DOHH2 (cell line): ENCODE measurements around the gene SPACDR.
"Not testable (repeated sequence)": the region's sequence is repeated elsewhere in the genome, so short reads cannot be mapped to it uniquely, and the experiment has no call there.

Experiments used
- H3F3A ChIP-seq: fragments of 200-600 bp; sonication (generic), shearing (Covaris generic); 2 replicates; pipeline ENCODE4 v1.6.0; 2016; ENCODE audit warnings: antibody characterized with exemption, mild to moderate bottlenecking; ENCODE audit not compliant: control insufficient read depth, insufficient read depth
- H3K27ac ChIP-seq: fragments of 200-600 bp; sonication (generic); 2 replicates; pipeline ENCODE4 v1.5.1; 2014; ENCODE audit warnings: low read depth, mild to moderate bottlenecking, low read length, moderate library complexity
- H3K27me3 ChIP-seq: fragments of 200-600 bp; sonication (generic); 2 replicates; pipeline ENCODE4 v1.6.1; 2014; ENCODE audit warnings: mild to moderate bottlenecking, low read length, mixed read lengths; ENCODE audit not compliant: control insufficient read depth
- H3K36me3 ChIP-seq: fragments of 200-600 bp; sonication (generic); 2 replicates; pipeline ENCODE4 v1.6.1; 2014; ENCODE audit warnings: mild to moderate bottlenecking, low read length, moderate library complexity, mixed read lengths; ENCODE audit not compliant: control insufficient read depth
- H3K4me1 ChIP-seq: fragments of 200-600 bp; sonication (generic); 2 replicates; pipeline ENCODE4 v1.6.1; 2014; ENCODE audit warnings: mild to moderate bottlenecking, low read length, mixed read lengths; ENCODE audit not compliant: control insufficient read depth
- H3K4me2 ChIP-seq: fragments of 200-600 bp; sonication (generic); 2 replicates; pipeline ENCODE4 v1.6.0; 2014; ENCODE audit warnings: mild to moderate bottlenecking, low read length, moderate library complexity
- H3K4me3 ChIP-seq: fragments of 200-600 bp; sonication (generic); 2 replicates; pipeline ENCODE4 v1.5.1; 2014; ENCODE audit warnings: mild to moderate bottlenecking, low read length, mixed read lengths
- H3K79me2 ChIP-seq: fragments of 200-600 bp; sonication (generic); 2 replicates; pipeline ENCODE4 v1.6.1; 2014; ENCODE audit warnings: mild to moderate bottlenecking, low read length, mixed read lengths; ENCODE audit not compliant: control insufficient read depth
- H3K9me2 ChIP-seq: fragments of 200-600 bp; sonication (generic); replicated peaks from 2 replicates; pipeline ENCODE4 v1.6.1; 2014; ENCODE audit warnings: mild to moderate bottlenecking, low read length, mixed read lengths; ENCODE audit not compliant: control insufficient read depth
- H3K9me3 ChIP-seq: fragments of 200-600 bp; sonication (generic); 2 replicates; pipeline ENCODE4 v1.6.1; 2014; ENCODE audit warnings: antibody characterized with exemption, low read length, mixed read lengths; ENCODE audit not compliant: control insufficient read depth, insufficient read depth
- H4K20me1 ChIP-seq: fragments of 200-600 bp; sonication (generic); 2 replicates; pipeline ENCODE4 v1.6.0; 2014; ENCODE audit warnings: low read depth, mild to moderate bottlenecking, antibody characterized with exemption, low read length, moderate library complexity; ENCODE audit not compliant: control insufficient read depth, insufficient read depth
- CTCF ChIP-seq: fragments of 200-600 bp; sonication (generic); IDR thresholded peaks from one replicate; pipeline ENCODE4 v1.5.1; 2014; ENCODE audit warnings: antibody characterized with exemption, mild to moderate bottlenecking, low read depth, low read length; ENCODE audit not compliant: poor library complexity, severe bottlenecking
- EZH2phosphoT487 ChIP-seq: fragments of 200-600 bp; sonication (generic); IDR thresholded peaks from 2 replicates; pipeline ENCODE4 v1.6.1; 2017; ENCODE audit warnings: borderline replicate concordance, mild to moderate bottlenecking, antibody characterized with exemption, low read length, moderate library complexity, mixed read lengths

Gene SPACDR

GRCh38 chr7:100509231-100509630 is 45.2 kb upstream of the SPACDR start:
- Histone ChIP-seq H3F3A (no peaks in the 10 kb centered on the region), H3K4me3 (no peak overlapping the region), H3K9me3 (no peaks in the 10 kb centered on the region), H3K4me1 (no peaks in the 10 kb centered on the region), H3K27ac (no peak overlapping the region), H3K9me2 (no peaks in the 10 kb centered on the region), H3K4me2 (no peak overlapping the region), H4K20me1 (no peaks in the 10 kb centered on the region), H3K36me3 (no peaks in the 10 kb centered on the region), H3K79me2 (no peaks in the 10 kb centered on the region), H3K27me3 (peaks cover 25% of the 10 kb centered on the region)
- TF ChIP-seq CTCF (no peak), EZH2phosphoT487 (no peak)

GRCh38 chr7:100506356-100506923 is 42.4 kb upstream of the SPACDR start:
- no peaks in the 10 kb centered on the region for H3K9me3 ChIP-seq
- H3K4me2 ChIP-seq, result no peak overlapping the region
- H3K36me3 ChIP-seq, result no peaks in the 10 kb centered on the region
- no peak overlapping the region for H3K27ac ChIP-seq
- H3K27me3 ChIP-seq, result peaks cover 35% of the 10 kb centered on the region
- no peaks in the 10 kb centered on the region for H3K9me2 ChIP-seq
- no peak overlapping the region for H3K4me3 ChIP-seq
- no peaks in the 10 kb centered on the region for H4K20me1 ChIP-seq
- TF ChIP-seq CTCF (no peak), EZH2phosphoT487 (no peak)
- H3K79me2 ChIP-seq, result no peaks in the 10 kb centered on the region
- no peaks in the 10 kb centered on the region for H3F3A ChIP-seq
- H3K4me1 ChIP-seq, result no peaks in the 10 kb centered on the region

- Histone ChIP-seq H3K79me2 (no peaks in the 10 kb centered on the region), H3K9me2 (no peaks in the 10 kb centered on the region), H3K4me1 (no peaks in the 10 kb centered on the region), H3K27ac (no peak overlapping the region), H3K4me3 (no peak overlapping the region), H3K36me3 (no peaks in the 10 kb centered on the region), H3F3A (no peaks in the 10 kb centered on the region), H3K4me2 (no peak overlapping the region), H4K20me1 (no peaks in the 10 kb centered on the region), H3K27me3 (peaks cover 30% of the 10 kb centered on the region), H3K9me3 (no peaks in the 10 kb centered on the region)
- TF ChIP-seq CTCF (no peak), EZH2phosphoT487 (no peak)
Observed at GRCh38 chr7:100504887-100505611, 41.0 kb upstream of the SPACDR start.

GRCh38 chr7:100504031-100504430 is 40.0 kb upstream of the SPACDR start:
- H3K27me3 ChIP-seq, result peaks cover 25% of the 10 kb centered on the region
- not testable (repeated sequence) for H3K9me3 ChIP-seq, H3K36me3 ChIP-seq, H3K4me1 ChIP-seq, H3F3A ChIP-seq, H3K9me2 ChIP-seq, H3K79me2 ChIP-seq, H3K27ac ChIP-seq, H3K4me2 ChIP-seq, H4K20me1 ChIP-seq, H3K4me3 ChIP-seq

- H4K20me1 ChIP-seq, H3K9me3 ChIP-seq, H3K4me1 ChIP-seq, H3K79me2 ChIP-seq, H3K27ac ChIP-seq, H3K4me2 ChIP-seq, H3F3A ChIP-seq, H3K9me2 ChIP-seq, H3K36me3 ChIP-seq, H3K4me3 ChIP-seq: not testable (repeated sequence)
- peaks cover 37% of the 10 kb centered on the region for H3K27me3 ChIP-seq
Observed at GRCh38 chr7:100500743-100501142, 36.7 kb upstream of the SPACDR start.
